ENCODE results near the gene RANBP1.

DNA sequence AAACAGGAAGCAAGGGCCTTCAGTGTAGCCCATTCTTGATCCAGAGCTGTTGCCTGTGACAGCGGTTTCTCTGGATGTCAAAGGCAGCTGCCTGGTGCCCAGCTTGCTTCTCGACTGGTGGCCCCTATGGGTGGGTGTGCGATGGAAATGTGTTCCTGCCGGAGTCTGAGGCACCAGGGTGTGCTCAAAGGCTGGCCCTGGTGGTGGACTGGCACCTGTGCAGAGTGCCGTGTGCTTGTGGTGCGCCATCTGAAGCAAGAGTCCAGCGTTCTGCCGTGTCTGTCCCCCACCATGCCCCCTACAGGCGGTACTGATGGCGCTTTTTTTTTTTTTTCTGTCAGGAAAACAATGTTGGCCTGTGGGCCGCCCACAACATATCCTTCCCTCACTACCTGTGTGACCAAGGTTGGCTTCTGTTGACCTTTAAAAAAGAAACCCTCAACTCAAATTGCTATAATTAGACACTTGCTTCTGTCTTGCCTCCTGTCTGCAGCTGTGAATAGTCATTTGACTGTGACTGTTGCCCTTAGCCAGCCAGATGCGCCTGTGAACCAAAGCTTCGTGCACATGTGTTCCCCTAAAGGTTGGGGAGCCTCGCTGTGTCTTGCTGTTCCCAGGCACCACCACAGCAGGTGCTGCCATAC lies 4.7 kb upstream of the RANBP1 start:
- TF ChIP-seq POLR2A (IDR thresholded peaks at IDR 0.05; ENCODE audit: low read depth) (no peak), POLR2AphosphoS5 (IDR thresholded peaks at IDR 0.05) (no peak), EP300 (IDR thresholded peaks at IDR 0.05) (no peak)
- TF ChIP-seq, protein P1, sequence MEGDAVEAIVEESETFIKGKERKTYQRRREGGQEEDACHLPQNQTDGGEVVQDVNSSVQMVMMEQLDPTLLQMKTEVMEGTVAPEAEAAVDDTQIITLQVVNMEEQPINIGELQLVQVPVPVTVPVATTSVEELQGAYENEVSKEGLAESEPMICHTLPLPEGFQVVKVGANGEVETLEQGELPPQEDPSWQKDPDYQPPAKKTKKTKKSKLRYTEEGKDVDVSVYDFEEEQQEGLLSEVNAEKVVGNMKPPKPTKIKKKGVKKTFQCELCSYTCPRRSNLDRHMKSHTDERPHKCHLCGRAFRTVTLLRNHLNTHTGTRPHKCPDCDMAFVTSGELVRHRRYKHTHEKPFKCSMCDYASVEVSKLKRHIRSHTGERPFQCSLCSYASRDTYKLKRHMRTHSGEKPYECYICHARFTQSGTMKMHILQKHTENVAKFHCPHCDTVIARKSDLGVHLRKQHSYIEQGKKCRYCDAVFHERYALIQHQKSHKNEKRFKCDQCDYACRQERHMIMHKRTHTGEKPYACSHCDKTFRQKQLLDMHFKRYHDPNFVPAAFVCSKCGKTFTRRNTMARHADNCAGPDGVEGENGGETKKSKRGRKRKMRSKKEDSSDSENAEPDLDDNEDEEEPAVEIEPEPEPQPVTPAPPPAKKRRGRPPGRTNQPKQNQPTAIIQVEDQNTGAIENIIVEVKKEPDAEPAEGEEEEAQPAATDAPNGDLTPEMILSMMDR (IDR thresholded peaks at IDR 0.05) = peak in 1 of 3 experiments; percentile 31
